CD4-positive, alpha-beta T cell treated with Interleukin-17A for 4 hours (primary cell): ENCODE data around the gene NPPC.

Source experiments
- DNase-seq: peaks from one replicate; pipeline ENCODE4 v3.0.0-alpha.2; 2020; ENCODE audit warnings: mixed read lengths

NPPC gene

DNA sequence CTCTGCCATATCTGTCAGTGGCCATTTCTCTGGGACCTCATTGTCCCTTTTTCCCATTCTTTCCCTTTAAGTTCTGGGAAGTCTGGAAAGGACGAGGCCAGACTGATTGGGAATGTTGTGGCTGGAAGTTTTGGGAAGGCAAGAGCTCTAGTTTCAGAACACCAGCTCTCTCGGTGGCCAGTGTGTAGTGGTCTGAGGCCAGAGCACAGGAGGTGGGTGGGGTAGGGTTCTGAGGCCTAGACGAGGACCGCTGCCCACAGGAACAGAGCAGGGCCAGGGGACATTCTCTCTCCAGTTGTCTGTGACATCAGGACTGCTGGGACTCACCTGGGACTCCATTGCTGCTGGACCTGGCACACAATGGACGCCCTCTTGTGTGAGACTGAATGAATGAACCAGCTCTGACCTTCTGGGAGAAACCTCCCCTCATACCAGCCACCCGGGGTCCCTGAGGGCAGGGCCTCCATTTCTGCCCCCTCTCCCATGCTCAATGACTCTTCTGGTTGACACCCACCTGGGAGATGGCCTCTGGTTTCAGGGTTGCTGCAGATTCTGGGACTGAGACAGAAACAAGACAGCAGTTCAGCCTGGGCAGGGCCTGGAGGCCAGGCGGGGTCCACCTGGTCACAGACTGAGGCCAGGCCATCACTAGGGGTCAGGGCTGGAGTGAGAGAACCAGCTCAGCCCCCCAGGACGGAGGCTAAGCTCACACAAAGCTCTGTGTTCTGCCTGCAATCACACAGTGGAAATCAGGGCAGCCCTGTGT is 8.4 kb upstream of the NPPC start:
- no peak for DNase-seq

DNA sequence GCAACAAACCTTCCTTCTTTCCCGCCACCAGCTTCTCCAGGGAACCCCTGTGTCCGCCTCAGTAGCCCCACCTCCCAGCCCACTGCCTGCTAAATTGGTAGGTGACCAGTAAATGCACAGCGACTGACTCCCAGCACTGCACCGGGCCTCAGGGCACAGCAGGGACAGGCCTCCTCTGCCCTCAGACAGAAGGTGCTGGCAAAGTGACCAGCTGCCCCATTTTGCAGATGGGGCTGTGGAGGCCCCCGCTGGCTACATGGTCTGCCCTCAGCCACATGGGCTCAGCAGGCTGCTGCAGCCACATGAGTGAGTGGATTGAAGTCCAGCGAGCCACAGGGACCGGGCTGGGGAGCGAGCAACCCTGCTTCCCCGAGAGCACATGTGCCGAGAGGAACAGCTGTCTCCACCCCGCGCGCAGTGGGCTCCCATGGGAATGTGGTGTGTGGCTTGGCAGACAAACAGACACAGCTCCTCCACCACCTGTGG is 7.8 kb upstream of the NPPC start:
- no peak for DNase-seq

DNA sequence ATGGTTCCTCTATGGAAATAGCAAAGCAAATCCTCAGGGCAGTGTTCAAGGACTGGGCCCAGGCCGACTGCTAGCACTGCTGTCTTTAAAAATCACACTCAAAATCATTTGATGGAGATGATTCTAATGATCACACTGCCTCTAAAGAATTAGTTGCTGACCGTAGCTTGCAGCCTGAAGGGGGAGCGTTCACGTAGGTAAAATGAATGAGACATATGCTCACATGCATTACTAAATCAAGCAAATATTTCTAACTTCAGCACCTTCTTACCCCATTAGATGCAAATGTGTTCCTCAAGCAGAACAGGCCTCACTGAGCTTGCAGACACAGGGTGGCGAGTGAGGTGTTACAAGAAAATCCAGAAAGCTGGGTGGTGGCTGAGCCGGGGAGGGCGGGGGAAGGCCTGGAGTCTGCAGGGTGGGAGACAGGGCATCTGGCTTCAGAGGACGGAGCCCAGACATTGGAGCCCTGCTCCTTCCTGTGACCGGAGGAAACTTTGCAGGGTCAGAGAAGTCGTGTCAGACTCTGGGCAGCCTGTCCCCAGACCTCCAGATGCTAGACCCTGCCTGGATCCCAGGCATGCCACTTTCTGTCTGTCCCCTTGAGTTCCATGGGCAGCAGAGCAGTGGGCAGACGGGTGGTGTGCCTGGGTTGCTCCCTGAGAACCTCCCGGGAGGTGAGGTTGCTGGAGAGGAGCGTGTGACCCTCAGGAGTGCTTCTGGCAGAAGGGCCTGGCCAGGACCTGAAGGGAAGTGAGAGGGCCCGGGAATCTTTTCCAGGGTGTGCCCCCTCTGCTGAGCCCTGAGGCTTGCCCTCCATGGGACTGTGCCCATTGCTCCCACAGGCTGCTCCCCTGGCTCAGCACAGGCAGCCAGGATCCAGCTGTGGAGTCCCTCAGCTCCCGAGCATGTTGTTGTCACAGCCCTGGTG is 7.1 kb upstream of the NPPC start:
- no peak for DNase-seq

DNA sequence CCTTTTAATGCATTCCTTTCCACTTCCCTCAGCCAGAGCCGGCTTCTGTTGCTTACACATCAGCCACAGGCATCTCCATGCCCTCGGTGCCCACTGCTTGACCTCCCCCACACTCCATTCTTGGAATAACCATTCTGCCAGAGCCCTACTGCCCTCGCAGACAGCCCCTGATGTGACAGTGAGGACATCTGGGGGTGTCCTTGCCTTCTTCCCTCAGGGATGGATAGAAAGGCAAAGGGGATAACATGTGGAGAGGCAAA is 6.4 kb upstream of the NPPC start:
- DNase-seq, result no peak

DNA sequence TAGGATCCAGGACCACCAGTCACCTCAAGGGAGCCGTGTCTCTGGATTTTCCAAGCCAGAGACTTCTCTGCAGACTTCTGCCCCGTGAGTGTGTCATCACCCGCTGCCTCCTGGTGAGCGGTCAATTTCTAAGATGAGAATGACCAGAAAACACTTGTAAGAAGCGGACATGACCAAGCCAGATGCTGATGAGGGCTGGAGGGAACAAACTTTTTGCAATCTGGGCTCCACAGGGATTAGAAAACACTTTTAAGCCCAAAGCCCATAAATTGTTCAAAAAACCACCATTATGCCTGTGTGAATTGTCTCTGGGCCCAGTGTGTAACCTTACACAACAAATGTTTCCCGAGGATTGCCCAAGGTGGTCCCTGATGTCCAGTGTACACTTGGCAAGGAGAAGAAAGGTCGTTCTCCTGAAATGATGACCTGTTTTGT is 5.3 kb upstream of the NPPC start:
- no peak for DNase-seq

DNA sequence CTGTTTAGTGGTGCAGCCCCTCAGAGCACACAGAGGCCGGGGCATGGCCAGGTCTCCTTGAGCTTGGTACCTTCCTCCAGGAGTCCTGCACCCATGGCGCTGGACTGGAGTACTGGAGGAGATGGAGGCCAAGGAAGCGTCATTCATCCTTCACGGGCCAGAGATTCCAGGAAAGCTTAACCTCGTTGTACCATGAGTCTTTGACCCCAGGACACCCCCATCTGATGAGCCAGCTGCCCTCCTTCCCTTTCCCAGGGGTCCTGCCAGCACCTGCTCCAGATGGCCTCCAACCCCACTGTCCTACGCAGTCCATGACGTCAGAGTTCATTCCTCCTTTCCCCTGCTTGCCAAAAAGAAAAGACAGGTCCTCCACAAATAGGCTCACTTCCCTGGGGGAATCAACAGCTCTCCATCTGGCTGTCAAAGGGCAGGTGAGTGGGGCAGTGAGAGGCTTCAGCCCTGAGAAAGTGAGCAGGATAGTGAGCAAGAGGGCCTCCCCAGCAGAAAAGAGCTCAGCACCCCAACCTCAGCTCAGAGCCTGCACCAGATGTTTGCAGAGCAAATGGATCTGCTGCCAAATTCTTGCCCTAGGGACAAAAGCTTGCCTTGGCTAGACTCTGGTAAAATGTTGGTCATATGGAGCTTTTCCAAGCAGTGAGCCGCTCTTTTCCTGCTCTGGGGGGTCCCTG is 4.5 kb upstream of the NPPC start:
- DNase-seq, result no peak

DNA sequence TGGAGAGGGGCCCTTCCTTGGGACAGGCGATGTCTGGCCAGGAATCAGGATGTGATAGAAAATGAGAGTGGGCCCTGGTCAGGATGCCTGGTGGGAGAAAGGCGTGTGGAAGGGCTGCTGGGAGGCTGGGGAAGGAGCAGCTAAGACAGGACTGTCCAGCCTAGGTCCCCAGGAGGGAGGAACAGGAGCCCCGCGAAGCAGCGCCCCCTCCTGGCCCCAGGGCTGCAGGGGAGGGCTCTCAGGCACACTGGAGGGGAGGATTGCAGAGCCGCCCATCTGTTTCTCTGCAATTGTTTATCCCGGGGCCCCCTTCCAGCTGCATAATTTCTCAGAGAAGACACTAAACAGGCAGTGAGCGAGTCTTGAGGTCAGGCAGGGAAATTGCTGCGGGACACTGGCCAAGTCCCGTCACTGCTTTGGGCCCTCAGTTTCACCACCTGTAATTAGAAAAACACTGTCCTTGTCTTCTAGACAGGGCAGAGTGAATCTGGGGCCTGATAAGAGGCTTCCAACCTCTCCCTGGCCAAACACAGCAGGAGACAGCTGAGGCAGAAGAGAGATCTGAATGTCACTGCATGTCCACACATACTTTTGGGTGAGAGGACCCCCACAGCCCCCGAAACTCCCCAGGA is 3.9 kb upstream of the NPPC start:
- DNase-seq, result no peak

DNA sequence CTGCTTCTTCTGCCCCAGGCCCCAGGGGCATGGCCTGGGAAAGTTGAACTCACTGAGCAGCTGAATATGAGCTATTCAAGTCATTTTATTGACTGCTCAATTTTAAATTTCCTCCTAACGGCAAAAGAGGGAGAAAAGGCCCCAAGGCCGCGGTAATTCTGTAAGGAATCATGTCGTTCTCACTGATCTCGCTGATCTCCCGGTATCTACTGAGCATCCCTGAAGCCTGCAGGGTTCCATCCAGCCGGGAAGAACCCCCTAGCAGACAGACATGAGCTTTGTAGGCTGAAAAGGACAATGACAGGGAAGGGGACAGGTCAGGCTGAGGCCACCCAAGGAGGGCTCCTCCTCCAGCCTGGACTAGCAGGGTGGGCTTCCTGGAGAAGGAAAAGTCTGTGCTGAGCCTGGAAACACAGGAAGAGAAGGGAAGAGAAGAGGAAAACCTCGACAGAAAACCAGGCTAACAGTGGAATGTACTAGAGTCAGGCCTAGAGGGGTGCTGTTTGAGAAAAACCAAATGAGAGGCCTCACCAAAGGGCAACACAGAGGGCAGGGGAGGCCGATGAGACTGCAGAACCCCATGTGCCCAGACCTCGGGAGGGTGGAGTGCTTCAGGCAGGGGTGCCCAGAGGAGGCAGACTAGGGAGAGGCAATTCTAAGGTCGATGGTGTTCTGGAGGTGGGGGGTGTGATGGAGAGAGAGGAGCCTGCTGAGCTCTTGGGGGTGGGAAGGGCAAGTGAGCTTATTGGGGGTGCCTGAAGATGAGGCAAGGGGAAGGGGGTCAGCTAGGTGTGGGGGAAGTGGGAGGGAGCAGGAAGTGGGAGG is 2.9 kb upstream of the NPPC start:
- DNase-seq, result no peak

DNA sequence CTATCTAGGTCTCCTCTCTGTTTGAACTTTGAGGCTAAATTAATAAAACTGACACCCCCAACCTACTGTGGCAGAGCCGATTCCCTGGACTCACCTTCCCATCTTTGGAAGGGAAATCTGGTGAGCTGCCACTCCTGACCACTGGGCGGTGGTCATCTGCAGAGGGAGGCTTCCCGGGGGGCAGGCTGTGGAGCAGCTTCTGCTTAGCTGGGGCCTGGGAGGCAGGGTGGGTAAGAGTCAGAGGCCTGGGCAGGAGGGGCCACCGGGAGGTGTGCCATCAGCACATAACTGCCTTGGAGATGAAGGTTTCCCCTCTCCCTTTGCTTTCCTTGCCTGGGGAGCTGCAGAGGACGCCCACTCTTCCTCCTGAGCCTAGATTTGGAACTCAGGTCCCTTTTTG is 2.3 kb upstream of the NPPC start:
- DNase-seq, result no peak

DNA sequence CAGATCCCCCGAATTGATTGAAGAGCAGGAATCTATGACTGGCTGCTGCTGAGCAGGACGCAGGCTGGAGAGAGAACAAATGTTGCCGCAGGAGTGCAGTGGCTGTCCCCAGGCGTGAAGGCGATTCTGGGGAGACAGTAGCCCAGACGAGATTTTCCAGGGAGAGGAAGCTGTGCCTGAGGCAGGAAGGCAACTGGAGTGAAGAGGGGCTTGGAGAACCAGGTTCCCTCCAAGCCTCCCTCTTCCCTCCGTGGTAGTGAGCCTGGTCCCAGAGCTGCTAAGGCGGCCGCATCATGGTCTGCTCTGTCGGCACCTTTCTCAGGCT is 1.3 kb upstream of the NPPC start:
- no peak for DNase-seq

DNA sequence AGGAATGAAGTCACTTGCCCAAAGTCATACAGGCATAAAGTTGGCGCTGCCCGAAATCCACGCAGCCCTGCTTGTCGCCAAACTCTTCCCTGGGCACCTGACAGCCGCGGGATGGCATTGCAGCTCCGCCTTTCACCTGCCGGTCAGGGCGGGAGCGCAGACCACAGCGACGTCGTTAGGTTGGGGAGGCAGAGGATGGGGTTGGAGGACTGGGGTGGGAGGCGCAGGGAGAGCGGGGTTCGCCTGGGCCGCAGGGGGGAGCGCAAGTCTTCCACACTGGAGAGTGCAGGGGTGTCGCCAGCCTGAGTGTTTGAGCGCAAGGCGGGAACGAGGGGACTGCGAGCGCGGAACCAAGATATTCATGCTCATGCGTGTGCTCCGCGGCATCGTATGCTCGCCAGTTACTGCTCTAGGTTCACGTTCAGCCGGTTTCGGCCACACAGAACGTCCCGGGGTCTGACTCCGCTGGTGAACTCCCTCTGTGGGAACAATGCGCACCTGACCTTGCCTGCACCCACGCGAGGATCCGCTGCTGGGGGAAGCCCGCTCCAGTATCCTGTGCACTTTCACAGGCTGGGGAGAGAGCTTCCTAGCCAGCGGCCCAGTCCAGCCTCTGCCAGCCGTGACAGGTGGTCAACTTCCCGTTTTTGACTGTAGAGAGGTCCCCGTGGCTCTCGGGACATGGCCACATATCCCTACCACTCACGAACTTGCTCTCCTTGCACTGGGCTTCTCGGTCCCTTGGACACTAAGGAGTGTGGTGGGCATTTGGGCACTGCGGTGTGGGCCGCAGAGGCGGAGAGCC is 767 bp upstream of the NPPC start:
- DNase-seq, result no peak

DNA sequence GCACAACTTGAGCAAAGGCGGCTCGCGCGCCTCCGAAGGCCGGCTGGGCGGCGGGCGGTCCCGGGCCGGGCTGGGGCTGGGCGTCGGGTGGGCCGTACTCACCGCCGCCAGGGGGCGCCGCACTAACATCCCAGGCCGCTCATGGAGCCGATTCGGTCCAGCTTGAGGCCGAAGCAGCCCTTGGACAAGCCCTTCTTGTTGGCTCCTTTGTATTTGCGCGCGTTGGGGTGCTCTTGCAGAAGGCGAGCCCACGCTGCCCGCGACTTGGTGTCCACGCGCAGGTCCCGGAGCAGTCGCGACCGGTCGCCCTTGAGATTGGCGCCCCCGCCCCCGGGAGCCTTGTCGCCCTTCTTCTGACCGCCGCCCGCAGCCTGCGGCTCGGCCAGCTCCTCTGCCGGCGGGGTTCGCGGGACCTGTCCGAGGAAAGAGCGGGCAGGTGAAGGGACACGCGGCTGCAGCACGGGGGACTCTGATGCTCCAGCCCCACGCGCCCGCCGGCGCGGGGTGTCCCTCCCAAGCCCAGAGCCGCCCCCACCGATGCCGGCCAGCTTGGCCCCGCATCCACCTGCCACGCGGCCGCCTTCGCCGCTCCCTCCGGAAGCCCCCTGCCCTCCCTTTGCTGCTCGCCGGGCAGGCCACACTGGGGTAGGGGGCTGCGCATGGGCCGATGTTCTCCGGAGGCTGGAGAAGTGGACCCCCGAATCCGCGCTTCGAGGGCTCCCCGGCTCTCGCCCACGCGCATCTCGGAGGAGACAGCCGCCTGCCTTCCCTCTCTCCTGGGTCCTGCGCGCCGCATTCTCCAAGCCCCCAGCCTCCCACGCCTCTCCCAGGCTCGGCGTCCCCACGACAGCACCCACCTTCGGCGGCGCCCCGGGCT is 655 bp downstream of the NPPC start:
- peak; percentile 84 for DNase-seq

DNA sequence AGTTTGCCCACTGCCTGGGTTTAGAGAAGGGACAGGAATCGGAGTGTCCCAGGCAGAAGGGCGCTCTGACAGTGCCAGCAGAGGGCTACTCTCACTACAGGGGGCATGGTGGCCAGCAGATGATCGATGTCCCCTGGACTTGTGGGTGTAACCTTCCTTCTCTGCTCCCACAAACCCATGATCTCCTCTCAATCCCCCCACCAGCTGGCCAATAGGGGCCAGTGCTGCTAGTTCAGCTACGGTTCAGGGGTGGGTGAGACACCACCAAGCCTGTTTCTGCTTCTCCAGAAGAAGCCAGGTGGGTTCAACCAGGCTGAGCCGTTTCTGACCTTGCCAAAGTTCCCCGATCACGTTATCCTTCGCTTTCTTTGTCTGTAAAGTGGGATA is 1.3 kb downstream of the NPPC start:
- DNase-seq, result no peak

DNA sequence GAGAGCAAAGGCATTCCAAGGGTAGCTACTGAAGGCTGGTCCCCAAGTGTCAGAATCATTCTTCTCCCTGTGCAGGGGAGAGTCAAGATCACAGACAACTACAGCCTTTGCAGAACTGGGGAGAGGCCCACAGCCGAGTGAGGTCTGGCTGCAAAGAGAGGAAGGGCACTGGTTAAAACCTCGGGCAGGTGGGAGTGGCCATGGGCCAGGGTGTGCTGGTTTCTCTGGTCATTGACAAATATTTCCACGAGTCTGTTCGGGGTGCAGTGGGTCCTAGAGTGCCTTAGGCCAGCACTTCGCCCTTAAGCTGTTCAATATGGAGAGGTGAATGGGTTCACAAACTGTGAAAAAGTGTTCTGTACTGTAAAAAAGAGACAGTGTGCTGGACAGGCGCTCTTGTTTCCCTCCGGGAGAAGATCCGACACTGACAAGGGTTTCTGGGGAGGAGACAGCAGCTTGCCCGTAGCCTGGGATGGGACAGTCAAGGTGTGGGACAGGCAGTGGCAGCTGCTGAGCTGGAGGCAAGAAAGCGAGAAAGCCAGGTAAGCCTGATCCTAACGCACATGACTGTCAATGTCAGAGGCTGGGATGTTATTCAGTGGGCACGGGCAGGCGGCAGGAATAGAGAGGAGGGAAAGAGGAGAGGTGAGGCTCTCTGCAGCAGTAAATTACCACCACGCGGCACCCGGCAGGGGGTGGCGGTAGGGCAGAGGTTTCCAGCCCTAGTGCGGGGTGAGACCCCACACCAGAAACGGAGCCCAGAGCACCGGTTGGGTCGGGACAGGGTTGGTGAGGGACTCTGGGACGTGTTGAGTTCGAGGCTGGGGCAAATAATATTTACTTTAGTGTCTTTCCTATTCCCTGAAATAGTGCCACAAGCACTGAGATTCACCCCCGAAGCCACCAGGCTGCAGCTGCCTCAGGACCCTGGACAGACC is 2.0 kb downstream of the NPPC start:
- DNase-seq, result no peak

DNA sequence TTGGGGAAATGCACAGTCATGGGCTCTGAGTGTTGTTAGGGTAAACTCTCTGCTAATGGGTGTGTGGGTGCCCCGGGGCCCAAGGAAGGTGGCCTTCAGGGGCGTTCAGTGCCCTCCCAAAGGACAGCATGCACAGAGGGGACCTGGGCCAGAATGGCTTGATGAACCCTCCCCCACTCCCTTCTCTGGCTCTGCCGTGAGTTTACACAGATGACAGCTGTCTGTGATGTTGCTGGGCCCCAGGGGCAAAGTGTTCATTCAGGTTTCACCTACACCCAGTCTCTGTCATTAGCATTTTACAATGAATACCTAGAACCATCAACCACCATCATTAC is 3.2 kb downstream of the NPPC start:
- no peak for DNase-seq

DNA sequence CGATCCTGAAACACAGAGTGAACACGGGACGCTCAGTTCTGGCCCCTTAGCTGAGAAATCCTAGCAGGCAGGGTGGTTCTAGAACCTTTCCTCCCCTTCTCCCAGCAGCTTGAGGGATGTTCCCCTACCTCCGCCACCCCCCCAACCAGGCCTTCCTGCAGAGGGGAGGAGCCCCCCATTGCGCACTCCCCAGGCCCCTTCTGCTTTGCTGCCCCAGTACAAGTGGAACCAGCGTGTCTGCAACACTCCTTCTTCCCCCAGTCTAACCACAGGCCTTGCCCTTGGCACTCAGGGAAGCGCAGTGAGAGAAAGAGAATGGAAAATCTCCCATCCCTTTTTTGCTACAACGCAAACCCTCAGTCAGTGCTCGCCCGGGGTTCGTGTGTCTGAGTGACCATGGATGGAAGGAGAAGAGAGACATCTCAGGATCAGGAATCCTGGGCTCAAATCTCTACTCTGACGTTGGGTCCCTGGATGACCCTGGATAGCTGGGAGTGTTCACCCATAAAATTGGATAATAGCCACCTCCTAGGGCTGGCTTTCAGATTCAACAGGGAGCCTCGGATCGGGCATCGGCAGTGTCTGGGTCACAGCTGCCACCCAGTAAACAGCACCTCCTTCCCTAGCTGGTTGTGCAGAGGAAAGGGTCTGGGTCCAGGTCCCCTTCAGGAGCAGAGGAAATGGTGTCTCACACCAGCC is 3.7 kb downstream of the NPPC start:
- DNase-seq, result no peak

DNA sequence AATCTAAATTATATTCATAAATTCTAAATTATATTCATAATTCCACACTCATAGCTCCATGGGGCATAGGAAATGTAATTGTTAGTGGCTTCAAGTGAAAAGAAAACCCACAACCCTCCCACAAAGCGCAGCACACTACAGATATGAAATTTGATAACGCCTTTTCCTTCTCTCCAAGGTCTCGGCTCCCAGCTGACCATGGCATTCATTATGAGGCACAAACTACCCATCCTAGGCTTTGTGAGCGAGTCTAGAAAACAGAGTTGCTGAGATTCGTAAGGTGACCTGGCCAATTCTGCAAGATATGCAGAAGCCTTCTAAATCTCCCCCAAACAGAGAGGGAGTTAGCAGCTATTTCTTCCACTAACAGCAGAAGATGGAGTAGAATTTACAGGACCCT is 5.4 kb downstream of the NPPC start:
- DNase-seq, result no peak

DNA sequence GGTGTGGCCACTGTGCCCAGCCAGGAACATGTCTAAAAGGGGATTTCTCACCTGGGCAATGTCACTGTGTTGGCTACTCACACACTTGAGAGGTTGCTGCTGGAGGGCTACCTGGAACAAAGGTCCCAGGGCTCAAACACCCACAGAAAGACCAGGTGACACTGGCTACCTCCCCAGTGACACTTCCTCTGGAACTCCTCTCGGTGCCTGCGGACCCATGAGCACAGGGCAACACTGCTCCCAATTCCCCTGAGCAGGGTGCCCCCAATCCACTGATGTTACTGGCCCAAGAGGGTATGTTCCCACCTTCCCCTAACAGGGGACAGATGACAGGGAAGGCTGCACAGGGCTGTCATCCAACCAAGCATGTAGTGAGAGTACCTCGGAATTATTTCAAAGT is 5.8 kb downstream of the NPPC start:
- DNase-seq, result no peak
